GM21737 (cell line): ENCODE measurements around the gene GIMD1.

Experiments
- ATAC-seq: cut with Tn5 transposase; IDR thresholded peaks from one replicate; pipeline ENCODE4 v1.9.1; 2021; ENCODE audit warnings: mild to moderate bottlenecking, moderate library complexity; ENCODE audit not compliant: unreplicated experiment

GIMD1 gene

GRCh38 chr4:106315968-106316772 is 52.4 kb downstream of the GIMD1 start, which contains the start of the genes AIMP1 and TBCK:
AIMP1 (plus strand) TSS chr4:106316550; CDS start chr4:106325010, 8,460 bp downstream.
TBCK (minus strand) TSS chr4:106316209; CDS start chr4:106308960, 7,249 bp downstream.
- peak; percentile 88 for ATAC-seq

GRCh38 chr4:106315476-106315967 is 53.1 kb downstream of the GIMD1 start:
- ATAC-seq = peak; percentile 27

GRCh38 chr4:106314960-106315359 is 53.6 kb downstream of the GIMD1 start:
- no peak for ATAC-seq

DNA sequence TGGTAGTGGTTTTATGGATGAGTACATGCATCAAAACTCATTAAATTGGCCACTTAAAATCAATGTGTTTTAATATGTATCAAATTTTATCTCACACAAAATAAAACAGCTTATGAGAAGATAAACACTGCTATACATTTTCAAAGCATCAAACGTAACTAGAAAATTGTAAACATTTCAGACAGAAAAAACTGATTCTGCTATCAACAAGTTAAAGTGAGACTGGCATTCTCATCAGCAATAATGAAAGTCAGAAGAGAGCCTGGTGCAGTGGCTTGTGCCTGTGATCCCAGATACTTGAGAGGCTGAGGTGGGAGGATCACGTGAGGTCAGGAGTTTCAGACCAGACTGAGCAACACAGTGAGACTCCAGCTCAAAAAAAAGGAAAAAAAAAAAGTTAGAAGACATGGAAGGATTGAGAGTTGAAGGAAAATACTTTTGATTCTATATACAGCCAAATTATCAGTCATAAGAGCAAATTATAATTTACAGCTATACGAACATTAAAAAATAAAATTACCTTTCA is 55.5 kb downstream of the GIMD1 start:
- no peak for ATAC-seq

DNA sequence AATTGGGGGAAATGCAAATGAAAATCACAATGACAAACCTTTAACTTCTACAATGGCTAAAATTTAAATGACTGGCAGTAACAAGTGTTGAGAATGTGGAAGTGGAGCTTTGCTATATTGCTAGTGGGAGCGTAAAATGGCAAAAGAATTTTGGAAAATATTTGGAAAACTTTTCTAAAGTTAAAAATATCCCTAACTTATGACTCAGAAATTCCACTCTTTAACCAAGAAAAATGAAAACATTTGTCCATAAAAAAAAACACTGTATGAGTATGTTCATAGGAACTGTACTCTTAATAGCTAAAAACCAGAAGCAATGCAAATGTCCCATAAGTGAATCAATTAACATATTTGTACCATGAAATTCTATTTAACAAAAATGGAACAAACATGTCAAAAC is 56.2 kb downstream of the GIMD1 start:
- ATAC-seq = no peak
